OCI-LY7 (cell line): ENCODE measurements around the gene HNF1A. TPM values are rescaled to one million over a fixed set of nuclear protein-coding genes. Genes with fewer than 3 reads are reported as not detected.

Experiments
- BruUV-seq: library from RNA; stranded (reverse); fragments of 400-500 nt; replicated peaks from 2 replicates; lab custom pipeline; 2021; lab: Mats Ljungman, UMichigan
- CTCF ChIA-PET: fragments of 300-600 bp; sonication (Branson Sonifier 250); formaldehyde crosslinking; loops from one replicate; lab custom pipeline; 2022; ENCODE audit warnings: antibody characterized with exemption; ENCODE audit not compliant: unreplicated experiment; lab: Charles Lee
- POLR2A ChIA-PET: fragments of 300-600 bp; sonication (Branson Sonifier 250); formaldehyde crosslinking; loops from one replicate; lab custom pipeline; 2022; ENCODE audit warnings: antibody characterized with exemption; lab: Charles Lee
- DNase-seq: peaks from one replicate; pipeline ENCODE4 v3.0.0-alpha.2; 2015; ENCODE audit warnings: low spot score
- H2AFZ ChIP-seq: fragments of 200-600 bp; sonication (generic), shearing (Covaris generic); 2 replicates; pipeline ENCODE4 v1.6.1; 2014; ENCODE audit warnings: mild to moderate bottlenecking, antibody characterized with exemption, low read length, moderate library complexity
- H3K27ac ChIP-seq: fragments of 200-600 bp; sonication (generic); 2 replicates; pipeline ENCODE4 v1.5.1; 2014; ENCODE audit warnings: mixed run types, low read depth, mild to moderate bottlenecking, moderate library complexity, low read length, inconsistent platforms; ENCODE audit not compliant: poor library complexity, severe bottlenecking
- H3K36me3 ChIP-seq: fragments of 200-600 bp; sonication (generic); 2 replicates; pipeline ENCODE4 v1.6.1; 2014; ENCODE audit warnings: mild to moderate bottlenecking, antibody characterized with exemption, low read length, moderate library complexity, mixed read lengths; ENCODE audit not compliant: insufficient read depth
- H3K4me1 ChIP-seq: fragments of 200-600 bp; sonication (generic); 2 replicates; pipeline ENCODE4 v1.5.1; 2014; ENCODE audit warnings: mild to moderate bottlenecking, low read length; ENCODE audit not compliant: insufficient read depth, poor library complexity, severe bottlenecking
- H3K4me2 ChIP-seq: fragments of 200-600 bp; sonication (generic); 2 replicates; pipeline ENCODE4 v1.6.1; 2014; ENCODE audit warnings: mild to moderate bottlenecking, low read length
- H3K4me3 ChIP-seq: fragments of 200-600 bp; sonication (generic); 2 replicates; pipeline ENCODE4 v1.5.1; 2014; ENCODE audit warnings: mild to moderate bottlenecking, low read depth, low read length; ENCODE audit not compliant: poor library complexity, severe bottlenecking
- H3K79me2 ChIP-seq: fragments of 200-600 bp; sonication (generic); 2 replicates; pipeline ENCODE4 v1.6.1; 2016; ENCODE audit warnings: low read depth, mild to moderate bottlenecking, low read length, moderate library complexity, mixed read lengths; ENCODE audit not compliant: insufficient read depth
- H3K9me2 ChIP-seq: fragments of 200-600 bp; sonication (generic); 2 replicates; pipeline ENCODE4 v1.6.1; 2016; ENCODE audit warnings: mild to moderate bottlenecking, low read length, mixed read lengths; ENCODE audit not compliant: insufficient read depth
- H3K9me3 ChIP-seq: fragments of 200-600 bp; sonication (generic); 2 replicates; pipeline ENCODE4 v1.6.1; 2014; ENCODE audit warnings: mild to moderate bottlenecking, mixed run types, low read length, mixed read lengths
- H4K20me1 ChIP-seq: fragments of 200-600 bp; sonication (generic); 2 replicates; pipeline ENCODE4 v1.6.1; 2014; ENCODE audit warnings: mild to moderate bottlenecking, antibody characterized with exemption, low read length, moderate library complexity, mixed read lengths; ENCODE audit not compliant: insufficient read depth
- CTCF ChIP-seq: fragments of 200-600 bp; sonication (generic); conservative IDR thresholded peaks from 2 replicates; pipeline ENCODE4 v1.5.1; 2014; ENCODE audit warnings: mild to moderate bottlenecking, antibody characterized with exemption, low read length, moderate library complexity, mixed read lengths
- EZH2phosphoT487 ChIP-seq: fragments of 200-600 bp; sonication (generic); IDR thresholded peaks from 2 replicates; pipeline ENCODE4 v1.6.1; 2018; ENCODE audit warnings: low read depth, borderline replicate concordance, mild to moderate bottlenecking, mixed run types, antibody characterized with exemption, low read length, moderate library complexity, mixed read lengths
- intact Hi-C: fragments of 100-400 bp; cut with micrococcal nuclease; formaldehyde crosslinking; loops from one replicate; pipeline ENCODE4 v1.10.0; 2022; ENCODE audit not compliant: unreplicated experiment
- total RNA-seq, 2 experiments: library from RNA; depleted of rRNA in 1 of 2; stranded (reverse); fragments of >200 nt in 1 of 2; shearing (Covaris generic) in 1 of 2; gene quantifications; 2 replicates each; pipeline ENCODE4 v1.2.3, GENCODE V29; 2014 to 2022

The HNF1A gene
- total RNA-seq, 2 experiments from 2014 or later = not detected

GRCh38 chr12:121015825-121016766, 37.8 kb downstream of the HNF1A start, which contains the start of gene C12orf43:
TSS of gene C12orf43 (minus strand) at chr12:121016487. CDS start at chr12:121016474, 13 bp downstream.
- Histone ChIP-seq H3K9me3 (no peaks in the 10 kb centered on the region), H3K36me3 (peaks cover 12% of the 10 kb centered on the region; the same call in 1 of the 2 replicates), H3K4me3 (peak within 1 kb of the TSS; percentile 90), H3K27ac (peak within 1 kb of the TSS; percentile 58), H3K79me2 (peaks cover 16% of the 10 kb centered on the region), H3K4me1 (peaks cover 11% of the 10 kb centered on the region), H4K20me1 (no peaks in the 10 kb centered on the region), H3K9me2 (no peaks in the 10 kb centered on the region), H3K4me2 (peak within 1 kb of the TSS; percentile 96), H2AFZ (peak within 1 kb of the TSS; percentile 62; the same call in 1 of the 2 replicates)
- peak; percentile 95 for DNase-seq
- CTCF ChIA-PET = interaction anchor here (0.5 kb wide), 1 partner anchor 265 kb away, joined by 3 read pairs; no protein-coding TSS in a partner anchor
- intact Hi-C loops = no loop called here
- TSS peak; percentile 64 for BruUV-seq
- no peak for TF ChIP-seq CTCF
- TF ChIP-seq EZH2phosphoT487 = no peak
- POLR2A ChIA-PET = interaction anchor here (0.6 kb wide), 1 partner anchor 435 kb away, joined by 3 read pairs; the partner anchor contains the start of gene POP5

- no peak for DNase-seq
- CTCF ChIA-PET = no interaction called here
- H3K9me3 ChIP-seq = no peaks in the 10 kb centered on the region
Measured at GRCh38 chr12:121017966-121018491, 39.7 kb downstream of the HNF1A start.

More at GRCh38 chr12:121017966-121018491, 39.7 kb downstream of the HNF1A start:
- no peak overlapping the region for H3K4me3 ChIP-seq
- intact Hi-C loops = no loop called here
- H4K20me1 ChIP-seq = no peaks in the 10 kb centered on the region
- H3K4me1 ChIP-seq = peaks cover 11% of the 10 kb centered on the region
- BruUV-seq = no TSS peak
- H3K4me2 ChIP-seq = no peak overlapping the region
- TF ChIP-seq EZH2phosphoT487 (no peak), CTCF (no peak)
- no peak overlapping the region for H3K27ac ChIP-seq
- peaks cover 16% of the 10 kb centered on the region for H3K79me2 ChIP-seq
- peaks cover 3% of the 10 kb centered on the region; the same call in 1 of the 2 replicates for H3K36me3 ChIP-seq
- no peak overlapping the region for H2AFZ ChIP-seq
- no peaks in the 10 kb centered on the region for H3K9me2 ChIP-seq
- POLR2A ChIA-PET = no interaction called here
